Ovary (tissue), 9 donors: ENCODE results near the gene PAPOLB. TPM values are rescaled to one million over a fixed set of nuclear protein-coding genes. Genes with fewer than 3 reads are reported as not detected.

Source experiments
- DNase-seq, 5 donors: peaks; one replicate each; pipeline ENCODE4 v3.0.0-alpha.2; 2019 to 2020
- H3K27ac ChIP-seq, 2 donors: fragments of 200-600 bp; one replicate each; pipeline versions ENCODE4 v1.5.1 to v1.8.0; 2019 to 2022
- H3K27me3 ChIP-seq: fragments of 200-600 bp; one replicate; pipeline ENCODE4 v1.8.0; 2022
- H3K36me3 ChIP-seq: fragments of 200-600 bp; sonication (generic); one replicate; pipeline ENCODE4 v1.5.1; 2019
- H3K4me1 ChIP-seq: one replicate; pipeline ENCODE4 v1.8.1; 2013; ENCODE audit warnings: mild to moderate bottlenecking, moderate library complexity; ENCODE audit not compliant: insufficient read depth
- H3K4me3 ChIP-seq: fragments of 200-600 bp; sonication (generic); one replicate; pipeline ENCODE4 v1.5.1; 2017
- H3K9me3 ChIP-seq, 2 donors: fragments of 200-600 bp in 1 of 2; sonication (generic) in 1 of 2; one replicate each; pipeline versions ENCODE4 v1.5.1 to v1.8.1; 2013 to 2019; ENCODE audit warnings: mild to moderate bottlenecking in 1 of 2, moderate library complexity in 1 of 2
- EP300 ChIP-seq: sonication (generic); formaldehyde crosslinking; IDR thresholded peaks from one replicate; pipeline ENCODE4 v1.6.1; 2017; ENCODE audit warnings: antibody characterized with exemption
- POLR2A ChIP-seq: fragments of 450-650 bp; IDR thresholded peaks from one replicate; pipeline ENCODE4 v1.6.1; 2017; ENCODE audit warnings: antibody characterized with exemption, mild to moderate bottlenecking, moderate library complexity
- WGBS, 3 donors: extraction: QIAGEN DNeasy Blood & Tissue Kit in 1 of 3; methylation state at CpG; one replicate each; pipeline versions ENCODE4 v1.1.5 to v1.1.7; 2013 to 2017; 5-methylcytosine and 5-hydroxymethylcytosine counted together
- intact Hi-C, 4 donors: fragments of 100-400 bp; cut with DNase I; formaldehyde crosslinking; loops; one replicate each; pipeline versions ENCODE4 v1.11.0 to v1.15.1; 2022 to 2023
- polyA plus RNA-seq, 2 donors: library from polyadenylated mRNA; stranded (reverse); fragments of 200-250 nt in 1 of 2; fragments of 350-450 nt in 1 of 2; fragmentation: Illumina TruSeq in 1 of 2; extraction: RNeasy Lipid Tissue Mini Kit (QIAGEN cat#74804) in 1 of 2; gene quantifications; one replicate each; pipeline ENCODE4 v1.2.3, GENCODE V29; 2013 to 2014
- total RNA-seq, 7 donors: library from RNA; depleted of rRNA in 2 of 7; stranded (reverse); fragments of >200 nt in 2 of 7; fragmentation: NEBNext Ultra II Directional in 3 of 7; extraction: Animal tissue kit (Norgen Biotek cat#: 25700) in 3 of 7; gene quantifications; one replicate each; pipeline versions ENCODE4 v1.1.0 to v1.2.4, GENCODE V29; 2016 to 2023
- TF ChIP-seq, protein P1 (sequence below), 3 donors: fragments of 450-650 bp in 2 of 3; fragments of 200-600 bp in 1 of 3; IDR thresholded peaks; one replicate each; pipeline versions ENCODE4 v1.5.1 to v1.8.0; 2016 to 2022; ENCODE audit warnings: antibody characterized with exemption in 3 of 3, mild to moderate bottlenecking in 1 of 3
- donor health status: DM: no; HTN: no; CAD: no; lungs with moderate emphysema.
- donor health status: DM: no; HTN: no; CAD: no.
- donor health status: Bipolar disorder and iron deficiency.
- donor health status: DM: yes; HTN: yes; CAD: no.
- donor health status: DM: no; HTN: no; CAD: no.
- donor health status: DM: yes; HTN: yes; CAD: no.

PAPOLB gene
- total and polyA plus RNA-seq, 9 donors = under 0.01 to 0.36 (median 0.09) TPM; not detected in 3

DNA sequence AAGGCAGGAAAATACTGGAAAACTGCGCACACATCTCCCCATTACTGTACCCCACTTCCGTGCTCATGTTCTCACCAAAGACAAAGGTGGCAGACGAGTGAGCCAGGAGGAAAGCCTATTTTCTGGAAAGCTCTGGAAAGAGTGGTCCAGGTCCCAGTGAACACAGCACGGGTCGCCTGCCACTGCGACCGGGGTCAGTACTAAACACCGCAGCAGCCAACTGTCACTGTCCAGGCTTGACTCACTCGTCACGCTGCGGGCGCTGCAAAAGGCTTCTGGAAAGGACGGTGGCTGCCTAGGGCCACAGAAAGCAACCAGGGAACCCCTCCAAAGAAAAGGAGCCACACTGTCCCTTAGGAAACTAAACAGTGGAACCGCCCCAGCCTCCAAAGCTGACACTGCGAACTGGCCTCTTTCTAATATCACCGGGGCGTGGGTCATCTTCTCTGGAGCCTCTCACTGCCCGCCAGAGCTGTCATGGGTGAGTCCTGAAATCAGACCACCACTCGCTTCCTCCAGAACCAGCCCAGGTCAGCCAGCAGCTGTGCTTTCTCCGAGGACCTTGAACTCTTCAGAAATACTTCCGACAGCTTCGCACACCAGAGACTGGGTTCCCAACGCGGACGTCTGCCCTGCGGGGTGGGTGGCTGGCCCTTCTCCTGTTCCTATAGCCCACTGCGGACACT lies 17.7 kb upstream of the PAPOLB start:
- no peak overlapping the region for H3K27ac ChIP-seq
- DNase-seq = no peak
- H3K9me3 ChIP-seq = no peaks in the 10 kb centered on the region
- no peak overlapping the region for H3K4me3 ChIP-seq
- TF ChIP-seq POLR2A = no peak
- TF ChIP-seq, protein P1, sequence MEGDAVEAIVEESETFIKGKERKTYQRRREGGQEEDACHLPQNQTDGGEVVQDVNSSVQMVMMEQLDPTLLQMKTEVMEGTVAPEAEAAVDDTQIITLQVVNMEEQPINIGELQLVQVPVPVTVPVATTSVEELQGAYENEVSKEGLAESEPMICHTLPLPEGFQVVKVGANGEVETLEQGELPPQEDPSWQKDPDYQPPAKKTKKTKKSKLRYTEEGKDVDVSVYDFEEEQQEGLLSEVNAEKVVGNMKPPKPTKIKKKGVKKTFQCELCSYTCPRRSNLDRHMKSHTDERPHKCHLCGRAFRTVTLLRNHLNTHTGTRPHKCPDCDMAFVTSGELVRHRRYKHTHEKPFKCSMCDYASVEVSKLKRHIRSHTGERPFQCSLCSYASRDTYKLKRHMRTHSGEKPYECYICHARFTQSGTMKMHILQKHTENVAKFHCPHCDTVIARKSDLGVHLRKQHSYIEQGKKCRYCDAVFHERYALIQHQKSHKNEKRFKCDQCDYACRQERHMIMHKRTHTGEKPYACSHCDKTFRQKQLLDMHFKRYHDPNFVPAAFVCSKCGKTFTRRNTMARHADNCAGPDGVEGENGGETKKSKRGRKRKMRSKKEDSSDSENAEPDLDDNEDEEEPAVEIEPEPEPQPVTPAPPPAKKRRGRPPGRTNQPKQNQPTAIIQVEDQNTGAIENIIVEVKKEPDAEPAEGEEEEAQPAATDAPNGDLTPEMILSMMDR (IDR thresholded peaks at IDR 0.05) = no peak
- TF ChIP-seq EP300 = no peak
- intact Hi-C loops = loop anchor here (5.0 to 10.0 kb wide), 5 partner anchors 72 to 265 kb away; no protein-coding TSS in a partner anchor
- 80 to 84% (median 82%) methylated on average over 27 of the region's 27 CpGs for WGBS, 3 donors
- no peaks in the 10 kb centered on the region for H3K36me3 ChIP-seq
- no peaks in the 10 kb centered on the region for H3K27me3 ChIP-seq
- H3K4me1 ChIP-seq = no peaks in the 10 kb centered on the region

GRCh38 chr7:4878336-4879335 lies 16.8 kb upstream of the PAPOLB start:
- DNase-seq = no peak
- Histone ChIP-seq H3K36me3 (no peaks in the 10 kb centered on the region), H3K27ac (no peak overlapping the region), H3K27me3 (no peaks in the 10 kb centered on the region), H3K4me3 (no peak overlapping the region), H3K4me1 (no peaks in the 10 kb centered on the region), H3K9me3 (no peaks in the 10 kb centered on the region)
- intact Hi-C loops = loop anchor here in 1 of 4 donors (5.0 kb wide), 1 partner anchor 71 kb away; no protein-coding TSS in a partner anchor
- WGBS, 3 donors = 90 to 94% (median 93%) methylated on average over 45 of the region's 45 CpGs
- TF ChIP-seq, protein P1 (IDR thresholded peaks at IDR 0.05) = no peak
- TF ChIP-seq POLR2A = no peak
- no peak for TF ChIP-seq EP300

- TF ChIP-seq, protein P1 (IDR thresholded peaks at IDR 0.05) = no peak
- TF ChIP-seq POLR2A (no peak), EP300 (no peak)
- H3K27me3 ChIP-seq = no peaks in the 10 kb centered on the region
- no peaks in the 10 kb centered on the region for H3K9me3 ChIP-seq
- 96 to 98% (median 97%) methylated on average over 18 of the region's 18 CpGs for WGBS, 3 donors
- H3K4me1 ChIP-seq = no peaks in the 10 kb centered on the region
- H3K27ac ChIP-seq = no peak overlapping the region
- no peaks in the 10 kb centered on the region for H3K36me3 ChIP-seq
- intact Hi-C loops = loop anchor here in 1 of 4 donors (5.0 kb wide), 1 partner anchor 69 kb away; no protein-coding TSS in a partner anchor
- no peak for DNase-seq
- H3K4me3 ChIP-seq = no peak overlapping the region
Observed at GRCh38 chr7:4876586-4876985, 14.8 kb upstream of the PAPOLB start.

- H3K4me1 ChIP-seq = no peaks in the 10 kb centered on the region
- H3K4me3 ChIP-seq = no peak overlapping the region
- 92 to 94% (median 94%) methylated on average over 15 of the region's 15 CpGs for WGBS, 3 donors
- no peaks in the 10 kb centered on the region for H3K27me3 ChIP-seq
- no peak for DNase-seq
- H3K27ac ChIP-seq = no peak overlapping the region
- intact Hi-C loops = loop anchor here in 1 of 4 donors (5.0 kb wide), 1 partner anchor 68 kb away; no protein-coding TSS in a partner anchor
- TF ChIP-seq, protein P1 (IDR thresholded peaks at IDR 0.05) = no peak
- TF ChIP-seq EP300 (no peak), POLR2A (no peak)
- no peaks in the 10 kb centered on the region for H3K9me3 ChIP-seq
- H3K36me3 ChIP-seq = no peaks in the 10 kb centered on the region
Observed at GRCh38 chr7:4875391-4875790, 13.6 kb upstream of the PAPOLB start.
